ENCODE measurements around the gene ATOSB. TPM values are rescaled to one million over a fixed set of nuclear protein-coding genes. Genes with fewer than 3 reads are reported as not detected.
A peak's percentile ranks its signal among the peaks of the same experiment; 100 is the strongest.

Gene ATOSB
- total RNA-seq, 4 donors from 2014 or later = 16.2 to 26.4 (median 21.7) TPM

DNA sequence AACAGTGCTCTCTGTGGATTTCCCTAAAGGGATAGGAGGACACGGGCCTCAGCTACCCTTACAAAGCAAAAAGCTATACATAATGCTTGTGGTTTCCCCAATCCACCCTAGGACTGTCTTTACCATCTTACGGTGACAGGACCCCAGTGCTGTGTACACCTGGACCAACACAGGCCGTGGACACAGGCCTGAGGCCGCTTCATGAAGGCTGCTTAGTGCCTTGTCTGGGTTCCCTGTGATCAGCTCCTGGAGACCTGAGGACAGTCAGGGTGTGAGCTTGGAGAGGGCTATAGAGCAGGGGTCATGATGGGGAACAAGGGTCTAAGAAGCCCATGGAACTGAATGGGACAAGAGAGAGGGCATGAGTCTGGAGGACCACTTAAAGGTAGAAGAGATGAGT is 38.8 kb downstream of the ATOSB start:
- Histone ChIP-seq H3K4me3 (no peak overlapping the region), H3K4me1 (peaks cover 17 to 37% (median 26%) of the 10 kb centered on the region in 4 donors), H3K9me3 (no peaks in the 10 kb centered on the region), H3K36me3 (peaks cover 0 to 32% (median 14%) of the 10 kb centered on the region in 4 donors), H3K27me3 (no peaks in the 10 kb centered on the region), H3K27ac (replicated peaks in 1 of 4) (no peak overlapping the region)
- TF ChIP-seq, protein P1, sequence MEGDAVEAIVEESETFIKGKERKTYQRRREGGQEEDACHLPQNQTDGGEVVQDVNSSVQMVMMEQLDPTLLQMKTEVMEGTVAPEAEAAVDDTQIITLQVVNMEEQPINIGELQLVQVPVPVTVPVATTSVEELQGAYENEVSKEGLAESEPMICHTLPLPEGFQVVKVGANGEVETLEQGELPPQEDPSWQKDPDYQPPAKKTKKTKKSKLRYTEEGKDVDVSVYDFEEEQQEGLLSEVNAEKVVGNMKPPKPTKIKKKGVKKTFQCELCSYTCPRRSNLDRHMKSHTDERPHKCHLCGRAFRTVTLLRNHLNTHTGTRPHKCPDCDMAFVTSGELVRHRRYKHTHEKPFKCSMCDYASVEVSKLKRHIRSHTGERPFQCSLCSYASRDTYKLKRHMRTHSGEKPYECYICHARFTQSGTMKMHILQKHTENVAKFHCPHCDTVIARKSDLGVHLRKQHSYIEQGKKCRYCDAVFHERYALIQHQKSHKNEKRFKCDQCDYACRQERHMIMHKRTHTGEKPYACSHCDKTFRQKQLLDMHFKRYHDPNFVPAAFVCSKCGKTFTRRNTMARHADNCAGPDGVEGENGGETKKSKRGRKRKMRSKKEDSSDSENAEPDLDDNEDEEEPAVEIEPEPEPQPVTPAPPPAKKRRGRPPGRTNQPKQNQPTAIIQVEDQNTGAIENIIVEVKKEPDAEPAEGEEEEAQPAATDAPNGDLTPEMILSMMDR (IDR thresholded peaks at IDR 0.05) = no peak
- no peak for TF ChIP-seq POLR2A (IDR thresholded peaks at IDR 0.05; ENCODE audit: low read depth)
- TF ChIP-seq EP300 (IDR thresholded peaks at IDR 0.05) = no peak
- no peak for TF ChIP-seq POLR2AphosphoS5 (IDR thresholded peaks at IDR 0.05)
- intact Hi-C loops (cut with DNase I) = no loop called here
- 97% methylated on average over 4 of the region's 4 CpGs for WGBS
- DNase-seq (ENCODE audit: extremely low spot score) = no peak

DNA sequence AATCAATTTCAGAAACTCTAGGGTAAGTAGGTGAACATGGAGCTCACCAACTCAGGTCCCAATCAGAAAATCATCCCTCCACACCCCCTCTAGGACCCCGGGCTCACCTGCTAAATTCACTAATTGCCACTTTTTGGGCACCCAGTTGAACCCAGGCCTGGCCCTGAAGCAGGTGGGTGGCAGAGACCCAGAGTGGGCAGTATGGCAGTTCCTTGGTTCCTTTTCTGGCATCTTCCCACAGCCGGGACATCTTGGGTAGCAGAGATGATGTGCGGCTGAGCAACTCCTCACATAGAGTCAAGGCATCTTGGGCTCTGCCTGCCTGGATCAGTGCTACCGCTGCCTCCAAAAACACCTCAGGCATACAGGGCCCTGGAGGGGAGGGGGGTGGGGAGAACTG is 40.3 kb downstream of the ATOSB start:
- intact Hi-C loops (cut with DNase I) = no loop called here
- peaks cover 0 to 32% (median 14%) of the 10 kb centered on the region in 4 donors for H3K36me3 ChIP-seq
- WGBS = 94% methylated on average over 3 of the region's 4 CpGs

DNA sequence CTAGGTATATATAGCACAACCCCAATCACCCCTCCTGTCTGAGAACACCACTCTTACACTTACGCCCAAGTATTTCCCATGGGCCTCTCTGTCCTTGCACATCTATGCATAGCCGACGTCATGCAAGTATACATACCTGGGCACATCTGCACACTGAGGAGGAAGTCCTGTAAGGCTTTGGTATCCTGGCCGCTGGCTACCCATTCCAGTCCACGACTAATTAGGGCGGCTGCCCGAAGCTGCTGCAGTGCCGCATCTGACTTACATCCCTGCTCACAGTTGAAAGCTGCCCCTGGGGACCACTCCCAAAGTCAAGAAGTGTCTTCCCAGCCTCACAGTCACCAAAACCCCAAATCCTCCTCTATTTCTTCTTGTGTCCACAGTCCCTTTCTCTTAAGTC is 40.9 kb downstream of the ATOSB start:
- TF ChIP-seq EP300 (IDR thresholded peaks at IDR 0.05) = no peak
- TF ChIP-seq, protein P1 (IDR thresholded peaks at IDR 0.05) = no peak
- TF ChIP-seq POLR2A (IDR thresholded peaks at IDR 0.05; ENCODE audit: low read depth) = no peak
- no peak for TF ChIP-seq POLR2AphosphoS5 (IDR thresholded peaks at IDR 0.05)
- intact Hi-C loops (cut with DNase I) = loop anchor here (5.0 kb wide), 1 partner anchor 87 kb away; the partner anchor contains the start of gene DNAJB5
- Histone ChIP-seq H3K27me3 (no peaks in the 10 kb centered on the region), H3K9me3 (no peaks in the 10 kb centered on the region), H3K4me1 (peaks cover 28 to 45% (median 37%) of the 10 kb centered on the region in 4 donors), H3K4me3 (no peak overlapping the region), H3K36me3 (peaks cover 0 to 32% (median 14%) of the 10 kb centered on the region in 4 donors), H3K27ac (replicated peaks in 1 of 4) (no peak overlapping the region)
- WGBS = 96% methylated on average over 8 of the region's 8 CpGs
- no peak for DNase-seq (ENCODE audit: extremely low spot score)

More for the DNA sequence above, 40.3 kb downstream of the ATOSB start:
- Histone ChIP-seq H3K9me3 (no peaks in the 10 kb centered on the region), H3K4me3 (no peak overlapping the region), H3K27me3 (no peaks in the 10 kb centered on the region), H3K27ac (replicated peaks in 1 of 4) (no peak overlapping the region), H3K4me1 (peaks cover 22 to 41% (median 33%) of the 10 kb centered on the region in 4 donors)
- no peak for DNase-seq (ENCODE audit: extremely low spot score)
- no peak for TF ChIP-seq POLR2A (IDR thresholded peaks at IDR 0.05; ENCODE audit: low read depth)
- TF ChIP-seq, protein P1 (IDR thresholded peaks at IDR 0.05) = no peak
- TF ChIP-seq EP300 (IDR thresholded peaks at IDR 0.05) = no peak
- TF ChIP-seq POLR2AphosphoS5 (IDR thresholded peaks at IDR 0.05) = no peak

DNA sequence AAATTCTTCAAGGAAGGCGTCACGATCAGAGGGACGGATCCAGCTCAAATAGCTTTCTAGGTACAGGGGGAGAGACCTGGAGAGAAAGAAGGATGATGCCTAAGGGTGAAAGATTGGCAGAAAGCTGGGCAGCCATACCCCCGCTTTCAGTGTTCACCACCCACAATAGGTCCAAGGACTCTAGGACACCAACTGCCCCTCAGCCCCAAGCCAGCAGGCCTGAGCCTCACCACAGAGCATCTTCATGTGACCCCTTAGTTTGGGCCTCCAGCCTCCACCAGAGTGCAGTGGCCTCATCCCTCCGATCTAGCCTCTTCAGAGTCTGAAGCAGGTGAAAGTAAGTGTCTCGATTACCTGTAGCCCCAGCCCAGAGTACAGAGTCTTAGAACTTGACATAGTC is 41.5 kb downstream of the ATOSB start:
- intact Hi-C loops (cut with DNase I) = loop anchor here (5.0 kb wide), 1 partner anchor 87 kb away; the partner anchor contains the start of gene DNAJB5
- Histone ChIP-seq H3K36me3 (peaks cover 0 to 32% (median 14%) of the 10 kb centered on the region in 4 donors), H3K4me3 (no peak overlapping the region), H3K27ac (replicated peaks in 1 of 4) (no peak overlapping the region), H3K4me1 (peaks cover 31 to 48% (median 40%) of the 10 kb centered on the region in 4 donors), H3K27me3 (no peaks in the 10 kb centered on the region), H3K9me3 (no peaks in the 10 kb centered on the region)
- no peak for DNase-seq (ENCODE audit: extremely low spot score)
- TF ChIP-seq EP300 (IDR thresholded peaks at IDR 0.05) (no peak), POLR2A (IDR thresholded peaks at IDR 0.05; ENCODE audit: low read depth) (no peak), POLR2AphosphoS5 (IDR thresholded peaks at IDR 0.05) (no peak)
- TF ChIP-seq, protein P1 (IDR thresholded peaks at IDR 0.05) = no peak
- WGBS = 100% methylated on average over 6 of the region's 6 CpGs

DNA sequence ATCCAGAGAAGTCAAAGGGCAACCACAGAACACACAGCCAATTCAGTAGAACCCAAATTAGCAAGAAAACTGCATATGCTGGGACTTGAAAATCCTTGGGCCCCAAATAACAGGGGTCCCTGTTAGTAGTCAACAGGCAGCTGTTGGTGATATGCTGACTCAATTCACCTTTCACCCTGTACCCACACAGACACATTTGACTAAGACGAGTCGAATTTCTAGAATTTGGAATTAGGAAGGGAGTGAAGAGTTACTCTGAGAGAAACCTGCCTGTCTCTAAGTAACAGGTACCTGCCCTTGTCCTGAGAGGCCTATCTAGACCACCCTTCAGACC is 42.4 kb downstream of the ATOSB start:
- Histone ChIP-seq H3K9me3 (no peaks in the 10 kb centered on the region), H3K36me3 (peaks cover 0 to 32% (median 14%) of the 10 kb centered on the region in 4 donors), H3K27me3 (no peaks in the 10 kb centered on the region), H3K27ac (replicated peaks in 1 of 4) (peak overlapping the region; percentile 98 to 100 (median 100)), H3K4me1 (peaks cover 31 to 48% (median 40%) of the 10 kb centered on the region in 4 donors), H3K4me3 (peak overlapping the region in 3 of 4 donors; percentile 85 to 96 (median 89))
- intact Hi-C loops (cut with DNase I) = loop anchor here (5.0 kb wide), 1 partner anchor 86 kb away; the partner anchor contains the start of gene DNAJB5
- TF ChIP-seq POLR2A (IDR thresholded peaks at IDR 0.05; ENCODE audit: low read depth) = no peak
- no peak for TF ChIP-seq EP300 (IDR thresholded peaks at IDR 0.05)
- TF ChIP-seq POLR2AphosphoS5 (IDR thresholded peaks at IDR 0.05) = no peak
- TF ChIP-seq, protein P1 (IDR thresholded peaks at IDR 0.05) = no peak
- DNase-seq (ENCODE audit: extremely low spot score) = no peak
- 100% methylated on average over 2 of the region's 2 CpGs for WGBS

Measured in esophagus muscularis mucosa (tissue), 4 donors.